ENCODE results near the gene RBFOX1. TPM values are rescaled to one million over a fixed set of nuclear protein-coding genes. Genes with fewer than 3 reads are reported as not detected.

RBFOX1 gene
- total RNA-seq, 1 experiment from 2014 or later = not detected

- no peaks in the 10 kb centered on the region for H3K4me1 ChIP-seq (ENCODE audit: control insufficient read depth in 1 of 2, insufficient read depth in 2 of 2, low read length in 2 of 2)
- no peak overlapping the region for H3K9ac ChIP-seq (ENCODE audit: low read length)
- H3K79me2 ChIP-seq (ENCODE audit: insufficient read depth, low read length) = no peaks in the 10 kb centered on the region
- no peak overlapping the region for H2AFZ ChIP-seq (ENCODE audit: low read depth, low read length, poor library complexity, severe bottlenecking)
- no peak for TF ChIP-seq ZNF274 (IDR thresholded peaks at IDR 0.05; ENCODE audit: low read depth, low read length)
- TF ChIP-seq EZH2 (IDR thresholded peaks at IDR 0.05) = no peak
- TF ChIP-seq ZBTB33 (IDR thresholded peaks at IDR 0.05; ENCODE audit: extremely low read depth, insufficient replicate concordance, low read length) = no peak
- no peak for TF ChIP-seq EGR1 (IDR thresholded peaks at IDR 0.05; ENCODE audit: low read depth)
- no peak for TF ChIP-seq POLR2AphosphoS5 (IDR thresholded peaks at IDR 0.05; ENCODE audit: low read depth, low read length)
- TF ChIP-seq POLR2A (IDR thresholded peaks at IDR 0.05; ENCODE audit: borderline replicate concordance, extremely low read depth, insufficient read depth, insufficient read length) = no peak
- no peak for TF ChIP-seq REST (IDR thresholded peaks at IDR 0.05; ENCODE audit: low read depth)
- no peak for TF ChIP-seq CTCF (IDR thresholded peaks at IDR 0.05 in 2 of 3, conservative IDR thresholded peaks at IDR 0.05 in 1 of 3; ENCODE audit: borderline replicate concordance in 1 of 3, insufficient read depth in 1 of 3, low read depth in 2 of 3, low read length in 2 of 3)
- TF ChIP-seq TCF7L2 (IDR thresholded peaks at IDR 0.05; ENCODE audit: borderline replicate concordance, extremely low read depth, insufficient read depth, insufficient read length) = no peak
- no peak for TF ChIP-seq CEBPB (IDR thresholded peaks at IDR 0.05; ENCODE audit: low read depth)
- no peak for TF ChIP-seq MAX (IDR thresholded peaks at IDR 0.05)
- H3K9me2 ChIP-seq (ENCODE audit: insufficient read depth) = no peaks in the 10 kb centered on the region
- no peak for DNase-seq (ENCODE audit: low read depth, low spot score)
- intact Hi-C loops (cut with micrococcal nuclease) = no loop called here
- H4K20me1 ChIP-seq (ENCODE audit: insufficient read depth) = no peaks in the 10 kb centered on the region
- H3K9me3 ChIP-seq (ENCODE audit: control insufficient read depth in 1 of 2, insufficient read depth in 1 of 2, low read depth in 1 of 2, low read length in 2 of 2) = peaks cover 4 to 23% of the 10 kb centered on the region in 2 experiments; a peak in 2 of 4 replicates
- no peak for ATAC-seq
- H3K4me3 ChIP-seq (replicated peaks in 1 of 2; ENCODE audit: low read depth in 1 of 2, low read length in 2 of 2) = no peak overlapping the region
- ChIA-PET POLR2A (no interaction called here), RAD21 (ENCODE audit: low non-redundant PET in 1 of 2, low total read pairs in 2 of 2, uncharacterized antibody in 2 of 2, unreplicated experiment in 2 of 2) (no interaction called here), CTCF (no interaction called here)
- no peak overlapping the region for H3K27ac ChIP-seq (ENCODE audit: low read depth, low read length)
- no peak overlapping the region for H3K4me2 ChIP-seq (ENCODE audit: low read length)
- H3K36me3 ChIP-seq (ENCODE audit: control insufficient read depth in 1 of 2, insufficient read depth in 2 of 2, low read length in 2 of 2) = no peaks in the 10 kb centered on the region
- H3K27me3 ChIP-seq (ENCODE audit: insufficient read depth, low read length) = no peaks in the 10 kb centered on the region
- no TSS peak for BruUV-seq (replicated peaks)
These were observed 72.5 kb downstream of the RBFOX1 start for GRCh38 chr16:7405166-7405565.
